Suppressor macrophage treated with lipopolysaccharide for 1 hour (primary cell): Measurements from ENCODE around the gene TRIM72.
"Not testable (repeated sequence)": the region's sequence is repeated elsewhere in the genome, so short reads cannot be mapped to it uniquely, and the experiment has no call there.

ENCODE experiments used
- DNase-seq, 3 donors: peaks; one replicate each; pipeline ENCODE4 v3.0.0-alpha.2; 2020 to 2022

The TRIM72 gene

DNA sequence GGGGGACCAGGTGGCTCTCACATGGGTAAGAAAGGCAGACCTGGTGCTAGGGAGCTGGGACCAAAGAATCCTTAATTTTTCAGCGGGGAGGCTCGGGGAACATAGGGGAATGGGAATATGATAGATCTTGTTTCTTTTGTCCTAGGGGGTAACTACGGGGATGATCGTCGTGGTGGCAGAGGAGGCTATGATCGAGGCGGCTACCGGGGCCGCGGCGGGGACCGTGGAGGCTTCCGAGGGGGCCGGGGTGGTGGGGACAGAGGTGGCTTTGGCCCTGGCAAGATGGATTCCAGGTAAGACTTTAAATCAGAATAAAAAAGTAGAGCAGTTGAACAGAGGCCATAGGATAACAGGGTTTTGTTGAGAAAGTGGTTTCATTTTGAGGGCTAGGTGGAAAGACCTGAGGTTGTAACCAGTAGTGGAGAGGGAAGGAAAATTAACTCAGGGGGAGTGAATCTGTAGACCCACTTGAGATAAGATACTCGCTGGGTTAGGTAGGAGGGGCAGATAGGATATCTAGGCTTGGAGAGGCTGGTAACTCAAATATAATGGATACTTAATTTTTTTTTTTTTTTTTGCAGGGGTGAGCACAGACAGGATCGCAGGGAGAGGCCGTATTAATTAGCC is 23.0 kb upstream of the TRIM72 start:
- DNase-seq = no peak

DNA sequence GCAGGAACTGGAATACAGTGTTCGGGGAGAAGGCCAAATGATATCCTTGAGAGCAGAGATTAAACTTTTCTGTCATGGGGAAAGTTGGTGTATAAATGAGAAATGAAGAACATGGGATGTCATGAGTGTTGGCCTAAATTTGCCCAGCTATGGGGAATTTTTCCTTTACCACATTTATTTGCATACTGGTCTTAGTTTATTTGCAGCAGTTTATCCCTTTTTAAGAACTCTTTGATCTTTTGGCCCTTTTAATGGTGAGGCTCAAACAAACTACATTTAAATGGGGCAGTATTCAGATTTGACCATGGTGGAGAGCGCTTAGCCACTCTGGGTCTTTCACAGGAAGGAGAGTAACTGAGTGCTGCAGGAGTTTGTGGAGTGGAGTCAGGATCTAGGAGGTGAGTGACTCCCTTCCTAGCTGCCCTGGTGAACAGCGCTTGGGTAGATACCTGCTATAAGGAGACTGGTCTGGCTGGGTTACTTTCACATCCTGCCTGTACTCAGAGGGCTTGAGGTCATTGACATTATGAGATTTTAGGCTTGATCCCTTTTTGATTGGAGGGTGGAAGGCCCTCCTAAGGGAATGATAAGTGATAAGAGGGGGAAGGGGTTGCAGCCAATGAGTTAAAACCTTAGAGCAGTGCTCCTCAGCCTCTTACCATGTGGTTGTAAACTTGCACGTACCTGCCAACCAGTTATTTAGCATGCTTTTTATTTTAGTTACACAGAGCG is 22.1 kb upstream of the TRIM72 start:
- no peak for DNase-seq

DNA sequence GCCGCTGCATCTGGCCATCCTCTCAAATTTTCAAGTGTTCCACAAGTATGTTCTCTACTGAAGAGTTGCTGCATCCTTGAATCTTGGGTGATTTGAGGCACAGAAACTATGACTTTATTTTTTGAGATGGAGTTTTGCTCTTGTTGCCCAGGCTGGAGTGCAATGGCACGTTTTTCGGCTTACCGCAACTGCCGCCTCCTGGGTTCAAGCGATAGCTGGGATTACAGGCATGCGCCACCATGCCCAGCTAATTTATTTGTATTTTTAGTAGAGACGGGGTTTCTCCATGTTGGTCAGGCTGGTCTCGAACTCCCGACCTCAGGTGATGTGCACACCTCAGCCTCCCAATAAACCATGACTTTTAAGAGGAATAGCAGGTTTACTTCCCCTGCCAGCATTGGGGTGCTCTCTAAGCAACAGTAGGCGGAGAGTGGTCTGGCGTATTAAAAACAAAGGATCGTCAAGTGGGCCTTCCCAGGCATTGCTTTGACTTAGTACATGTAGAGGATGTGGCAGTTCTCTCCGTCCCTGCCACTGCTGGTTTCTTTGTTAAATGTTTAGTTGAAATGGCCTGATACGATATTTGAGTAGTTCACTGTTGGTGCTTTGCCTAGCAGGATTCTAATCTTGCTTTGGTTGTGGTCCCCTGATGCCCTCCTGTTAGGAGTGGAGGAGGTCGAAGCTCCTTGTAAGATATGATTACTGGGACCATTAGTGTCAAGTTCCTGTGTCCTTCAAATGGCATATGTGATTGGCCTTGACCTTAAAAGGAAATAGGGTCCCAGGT is 20.9 kb upstream of the TRIM72 start:
- DNase-seq = no peak

DNA sequence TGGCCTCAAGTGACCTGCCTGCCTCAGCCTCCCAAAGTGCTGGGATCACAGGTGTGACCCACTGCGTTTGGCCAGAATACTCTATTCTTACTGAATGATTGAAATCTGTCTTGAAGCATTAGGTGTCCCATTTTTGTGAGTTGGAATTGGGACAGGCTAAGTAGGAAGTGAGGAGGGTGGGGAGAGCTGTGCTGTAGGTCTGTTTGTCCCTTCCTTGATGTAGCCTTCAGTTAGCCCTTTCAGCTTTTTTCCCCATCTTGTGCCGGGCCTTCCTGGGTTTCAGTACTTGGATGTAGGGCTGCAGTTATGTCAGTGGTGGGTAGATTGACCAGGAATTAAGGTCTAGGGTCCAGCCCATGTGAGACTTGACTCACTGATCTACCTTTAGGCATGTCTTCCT is 20.0 kb upstream of the TRIM72 start:
- DNase-seq = no peak

DNA sequence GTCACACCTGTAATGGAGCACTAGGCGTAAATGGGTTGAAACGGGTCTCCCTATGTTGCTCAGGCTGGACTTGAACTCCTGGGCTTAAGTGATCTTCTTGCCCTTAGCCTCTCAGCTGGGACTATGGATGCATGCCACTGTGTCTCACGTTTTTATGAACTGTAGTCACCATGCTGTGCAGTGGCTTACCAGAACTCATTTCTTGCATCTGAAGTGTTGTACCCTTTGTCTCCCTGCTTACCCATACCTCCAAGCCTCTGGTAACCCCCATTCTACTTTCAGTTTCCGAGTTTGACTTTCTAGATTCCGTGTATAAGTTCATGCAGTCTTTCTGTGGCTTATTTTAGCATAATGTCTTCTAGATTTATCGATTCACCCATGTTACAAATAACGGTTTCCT is 19.0 kb upstream of the TRIM72 start:
- no peak for DNase-seq

DNA sequence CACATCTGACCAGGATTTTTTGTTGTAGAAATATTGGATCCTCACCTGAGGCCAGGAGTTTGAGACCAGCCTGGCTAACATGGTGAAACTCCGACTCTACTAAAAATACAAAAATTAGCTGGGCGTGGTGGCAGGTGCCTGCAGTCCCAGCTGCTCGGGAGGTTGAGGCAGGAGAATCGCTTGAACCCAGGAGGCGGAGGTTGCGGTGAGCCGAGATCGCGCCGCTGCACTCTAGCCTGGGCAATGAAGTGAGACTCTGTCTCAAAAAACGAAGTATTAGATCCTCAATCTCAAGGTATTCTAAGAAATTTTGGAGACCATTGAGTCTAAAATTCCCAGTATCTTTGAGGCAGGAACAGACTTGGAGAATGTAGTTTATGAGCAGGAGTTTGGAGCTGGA is 18.1 kb upstream of the TRIM72 start:
- not testable (repeated sequence) for DNase-seq

DNA sequence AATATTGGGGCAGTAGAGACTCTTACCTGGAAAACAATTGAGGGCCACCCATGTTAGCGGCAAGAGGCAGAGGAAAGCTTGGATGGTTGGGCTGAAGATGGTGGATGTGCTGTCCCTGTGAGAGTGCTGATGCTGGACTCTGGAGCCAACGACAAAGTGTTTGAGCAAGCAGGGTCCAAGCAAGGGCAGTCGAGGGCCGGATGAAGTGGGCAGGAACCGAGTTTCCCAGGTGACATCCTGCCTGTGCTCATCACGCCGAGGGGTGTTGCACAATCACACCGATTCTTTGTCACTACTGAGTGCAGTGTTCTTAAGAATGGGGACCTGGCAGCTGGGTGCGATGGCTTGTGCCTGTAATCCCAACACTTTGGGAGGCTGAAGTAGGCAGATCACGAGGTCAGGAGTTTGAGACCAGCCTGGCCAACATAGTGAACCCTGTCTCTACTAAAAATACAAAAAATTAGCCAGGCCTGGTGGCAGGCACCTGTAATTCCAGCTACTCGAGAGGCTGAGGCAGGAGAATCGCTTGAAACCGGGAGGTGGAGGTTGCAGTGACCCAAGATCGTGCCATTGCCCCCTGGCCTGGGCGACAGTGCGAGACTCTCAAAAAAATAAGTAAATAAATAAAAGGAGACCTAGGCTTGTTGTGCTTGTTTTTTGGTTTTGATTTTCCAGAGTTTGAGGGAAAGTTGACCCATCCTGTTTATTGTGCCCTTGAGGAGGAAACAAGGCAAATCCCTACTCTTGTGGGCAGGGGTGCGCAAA is 17.4 kb upstream of the TRIM72 start:
- DNase-seq = peak in 1 of 3 donors; percentile 15

DNA sequence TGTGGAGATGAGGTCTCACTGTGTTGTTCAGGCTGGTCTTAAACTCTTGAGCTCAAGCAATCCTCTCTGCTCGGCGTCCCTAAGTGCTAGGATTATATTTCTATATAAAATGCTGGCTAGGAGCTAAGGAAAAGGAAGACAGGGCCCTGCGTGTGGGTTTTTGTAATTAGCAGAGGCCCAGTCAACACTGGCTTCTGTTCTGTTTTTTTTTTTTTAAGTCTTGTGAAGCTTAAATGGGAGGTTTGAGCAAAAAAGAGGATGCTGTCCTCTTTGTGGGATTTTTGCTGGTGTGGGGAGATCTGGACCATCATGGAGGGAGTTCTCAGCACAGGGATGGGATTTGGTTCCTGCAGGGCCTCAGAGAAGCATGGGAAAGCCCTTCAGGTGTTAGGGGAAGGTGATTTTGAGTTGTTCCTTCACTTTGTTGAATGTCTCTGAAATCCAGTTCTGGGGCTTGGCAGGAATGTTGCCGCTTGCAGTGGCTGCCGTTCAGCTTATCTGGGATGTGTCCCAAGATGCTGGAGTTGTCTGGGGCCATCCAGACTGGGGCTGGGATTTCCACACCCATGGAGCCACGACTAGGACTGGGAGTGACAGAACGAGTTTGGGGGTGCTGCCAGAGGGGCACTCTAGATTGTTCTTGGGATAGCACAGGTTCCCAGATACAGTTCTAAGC is 15.6 kb upstream of the TRIM72 start:
- DNase-seq = peak in 2 of 3 donors; percentile 25 to 42

DNA sequence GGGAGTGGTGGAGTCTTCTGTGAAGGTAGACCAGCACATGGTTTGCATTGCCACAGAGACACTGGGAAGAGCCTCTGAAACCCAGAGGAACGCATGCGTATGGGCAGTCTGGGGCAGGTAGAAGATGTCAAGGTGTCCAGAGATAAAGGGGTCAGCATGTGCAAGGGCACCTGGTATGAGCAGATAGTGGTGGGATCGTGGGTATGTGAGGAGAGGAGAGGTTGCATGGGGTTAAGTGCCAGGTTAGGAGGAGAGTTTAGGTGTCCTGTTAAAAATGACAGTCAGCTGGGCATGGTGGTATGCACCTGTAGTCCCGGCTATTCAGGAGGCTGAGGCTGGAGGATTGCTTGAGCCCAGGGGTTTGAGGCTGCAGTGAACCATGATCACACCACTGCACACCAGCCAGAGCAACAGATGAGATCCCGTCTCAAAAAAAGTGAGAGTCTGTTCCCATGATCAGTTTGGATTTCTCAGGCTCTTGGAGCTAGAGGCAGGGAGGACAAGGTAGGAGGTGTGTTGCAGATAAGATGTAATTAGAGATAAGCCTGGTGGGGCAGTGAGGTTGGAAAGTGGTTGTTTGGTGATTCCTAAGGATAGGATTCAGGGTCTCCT is 14.4 kb upstream of the TRIM72 start:
- no peak for DNase-seq

DNA sequence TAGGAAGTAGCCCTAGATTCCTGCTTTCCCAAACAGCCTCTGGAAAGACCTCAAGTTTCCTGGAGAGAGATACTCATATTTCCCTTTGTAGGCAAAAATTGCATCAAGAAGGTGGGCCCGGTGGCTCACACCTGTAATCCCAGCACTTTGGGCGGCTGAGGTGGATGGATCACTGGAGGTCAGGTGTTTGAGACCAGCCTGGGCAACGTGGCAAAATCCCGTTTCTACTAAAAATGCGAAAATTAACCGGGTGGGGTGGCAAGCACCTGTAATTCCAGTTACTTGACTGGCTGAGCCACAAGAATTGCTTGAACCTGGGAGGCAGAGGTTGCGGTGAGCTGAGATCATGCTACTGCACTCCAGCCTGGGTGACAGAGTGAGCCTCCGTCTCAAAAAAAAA is 13.8 kb upstream of the TRIM72 start:
- DNase-seq = not testable (repeated sequence)

DNA sequence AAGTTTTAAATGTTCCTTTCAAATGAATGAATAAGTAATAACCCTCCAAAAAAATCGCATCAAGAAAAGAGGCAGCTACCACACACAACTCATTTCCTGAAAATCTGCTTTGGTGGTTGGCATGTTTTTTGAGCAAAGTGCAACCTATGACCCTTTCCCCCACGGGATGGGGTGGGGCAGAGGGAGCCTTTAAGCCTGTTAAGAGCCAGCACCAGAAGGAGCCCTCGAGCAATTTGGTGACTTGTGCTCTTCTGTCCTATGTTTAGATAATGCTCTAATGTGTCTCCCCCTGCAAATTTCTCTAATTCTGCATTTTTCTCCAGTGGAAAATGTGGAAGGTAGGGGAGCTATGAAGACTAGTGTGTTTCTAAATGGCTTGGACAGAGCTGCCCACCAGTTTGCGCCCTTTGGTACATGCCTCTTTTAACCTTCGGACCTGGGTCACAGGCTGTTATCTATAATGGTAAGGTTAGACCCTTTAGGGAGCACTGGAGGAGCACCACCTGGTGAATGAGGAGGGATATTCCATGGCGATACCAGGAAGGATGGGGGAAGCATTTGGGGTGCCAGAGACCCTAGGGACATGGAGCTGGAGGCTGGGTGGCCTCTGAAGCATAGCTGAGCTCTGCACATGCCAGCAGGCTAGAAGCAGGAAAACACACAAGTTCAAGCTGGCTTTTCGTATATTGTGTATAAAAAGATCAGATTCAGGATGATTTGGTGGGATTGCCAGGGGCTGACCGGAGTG is 12.9 kb upstream of the TRIM72 start:
- peak; percentile 53 to 66 (median 62) for DNase-seq

DNA sequence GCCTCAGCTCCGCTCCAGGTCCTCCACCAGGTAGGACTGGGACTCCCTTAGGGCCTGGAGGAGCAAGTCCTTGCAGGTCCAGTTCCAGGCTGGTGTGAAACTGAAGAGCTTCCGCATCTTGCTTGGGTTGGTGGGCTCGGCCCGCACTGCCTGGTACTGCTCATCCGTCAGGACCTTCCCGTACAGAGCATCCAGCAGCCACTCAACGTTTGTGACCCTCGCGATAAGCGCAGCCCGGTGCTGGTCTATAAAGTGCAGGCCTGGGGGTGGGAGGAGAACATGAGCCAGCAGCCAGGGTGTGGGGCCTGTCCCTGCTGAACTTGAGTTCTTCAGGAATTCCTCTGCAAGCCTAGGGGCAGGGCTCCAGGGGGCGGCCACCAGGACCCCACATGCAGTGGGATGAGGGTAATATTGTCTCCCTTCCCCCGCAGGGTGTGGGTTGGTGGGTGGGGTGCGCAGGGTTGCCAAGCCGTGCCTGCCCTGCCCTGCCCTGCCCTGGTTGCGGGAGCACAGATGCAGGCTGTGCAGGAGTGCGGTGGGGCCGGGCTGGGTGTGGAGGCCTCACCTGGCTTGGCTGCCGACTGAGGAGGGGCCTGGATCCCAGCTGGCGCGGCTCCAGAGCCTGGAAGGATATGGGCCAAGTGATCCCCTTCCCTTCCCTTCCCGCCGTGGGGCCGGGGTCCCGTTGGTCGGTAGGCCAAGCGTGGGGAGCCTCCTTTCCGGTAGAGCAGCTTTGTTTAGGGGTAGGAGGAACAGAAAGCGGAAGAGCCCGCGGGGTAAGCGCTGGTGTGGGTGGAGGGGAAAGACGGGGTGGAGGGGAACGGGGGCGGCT is 12.1 kb upstream of the TRIM72 start:
- peak; percentile 74 to 85 (median 75) for DNase-seq

DNA sequence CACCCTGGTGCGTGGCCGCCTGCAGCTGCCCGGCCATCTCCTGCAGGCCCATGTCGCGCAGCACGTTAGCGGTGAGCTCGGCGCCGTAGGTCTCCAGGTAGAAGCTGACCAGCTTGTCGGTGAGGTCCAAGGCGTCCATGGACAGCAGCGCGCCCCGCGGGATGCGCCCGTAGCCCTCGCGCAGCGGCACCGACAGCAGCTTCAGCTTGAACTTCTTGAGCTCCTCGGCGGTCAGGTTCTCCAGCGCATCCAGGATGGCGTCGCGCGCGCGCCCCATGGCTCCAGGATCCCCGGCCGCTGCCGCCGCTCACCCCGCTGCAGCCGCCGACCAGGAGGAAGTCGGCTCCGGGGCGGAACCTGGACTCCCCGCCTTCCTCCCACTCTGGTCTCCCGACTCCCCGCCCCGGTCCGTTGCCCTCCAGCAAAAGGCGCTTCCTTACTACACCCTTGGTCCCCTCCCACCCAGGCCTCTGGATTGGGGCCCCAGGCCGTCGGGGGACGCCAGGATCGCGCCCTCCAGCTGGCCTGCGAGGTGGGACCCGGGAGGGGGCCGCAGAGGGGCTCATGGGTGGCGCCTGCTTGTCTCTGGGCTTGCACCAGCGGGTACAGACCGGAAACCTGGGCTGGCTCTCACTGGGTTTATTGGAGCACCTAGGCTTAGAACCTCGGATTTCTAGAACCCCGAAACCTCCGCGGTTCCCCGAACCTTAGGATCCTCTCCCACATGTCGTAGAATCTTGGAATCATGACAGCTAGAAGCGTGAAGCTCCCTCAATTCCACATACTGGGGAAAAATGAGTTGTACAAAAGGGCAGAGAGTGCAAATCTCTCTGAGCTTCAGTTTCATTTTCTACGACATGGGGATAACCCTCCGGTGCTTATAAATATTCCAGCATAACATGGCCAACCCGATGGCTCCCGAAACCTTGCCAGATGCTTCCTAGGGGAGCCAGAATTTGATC is 11.2 kb upstream of the TRIM72 start, which contains the start of gene PYCARD:
TSS of gene PYCARD (minus strand) at position 347 of the 962 bp plus-strand sequence. CDS start at position 277, 70 bp downstream.
- peak; percentile 79 to 90 (median 83) for DNase-seq

DNA sequence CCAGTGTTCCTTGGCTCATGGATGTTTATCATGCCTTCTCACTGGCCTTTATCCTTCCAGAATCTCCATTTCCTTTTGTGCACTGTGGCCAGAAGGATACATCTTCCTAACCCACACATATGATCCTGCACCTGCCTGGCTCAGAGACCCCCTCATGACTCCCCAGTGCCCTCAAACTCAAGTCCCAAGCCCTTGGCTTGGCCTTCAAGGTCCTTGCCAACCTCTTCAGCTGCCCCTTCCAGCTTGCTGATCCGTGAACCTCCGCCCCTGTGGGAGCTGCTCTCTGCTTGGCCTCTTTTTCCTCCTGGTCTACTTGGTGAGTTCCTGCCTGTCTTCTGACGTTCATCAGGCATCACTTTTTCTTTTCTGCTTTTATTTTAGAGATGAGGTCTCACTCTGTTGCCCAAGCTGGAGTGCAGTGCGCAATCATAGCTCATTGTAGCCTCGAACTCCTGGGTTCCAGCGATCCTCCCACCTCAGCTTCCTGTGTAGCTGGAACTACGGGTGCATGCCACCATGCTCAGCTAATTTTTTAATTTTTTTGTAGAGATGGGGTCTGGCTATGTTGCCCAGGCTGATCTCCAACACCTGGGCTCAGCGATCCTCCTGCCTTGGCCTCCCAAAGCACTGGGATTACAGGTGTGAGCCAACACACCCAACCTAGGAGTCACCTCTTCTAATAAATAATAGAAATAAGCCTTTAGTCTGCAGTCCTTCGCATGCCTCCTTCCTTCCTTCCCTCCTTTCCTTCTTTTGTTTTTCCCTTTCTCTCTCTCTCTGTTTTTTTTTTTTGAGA is 8.8 kb upstream of the TRIM72 start:
- no peak for DNase-seq

DNA sequence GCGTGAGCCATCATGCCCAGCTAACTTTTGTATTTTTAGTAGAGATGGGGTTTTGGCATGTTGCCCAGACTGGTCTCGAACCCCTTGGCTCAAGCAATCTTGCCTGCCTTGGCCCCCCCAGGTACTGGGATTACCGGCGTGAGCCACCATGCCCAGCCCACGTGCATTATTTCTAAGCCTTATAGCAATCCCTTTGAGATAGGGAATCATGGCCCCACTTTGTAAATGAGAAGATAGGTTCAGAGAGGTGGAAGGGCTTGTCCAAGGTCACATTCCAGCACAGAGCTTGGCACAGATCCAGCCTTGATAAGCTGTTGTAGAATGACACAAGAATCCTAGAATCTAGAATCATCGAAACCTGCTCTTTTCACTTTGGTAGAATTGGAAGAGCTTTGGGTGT is 7.1 kb upstream of the TRIM72 start:
- no peak for DNase-seq

DNA sequence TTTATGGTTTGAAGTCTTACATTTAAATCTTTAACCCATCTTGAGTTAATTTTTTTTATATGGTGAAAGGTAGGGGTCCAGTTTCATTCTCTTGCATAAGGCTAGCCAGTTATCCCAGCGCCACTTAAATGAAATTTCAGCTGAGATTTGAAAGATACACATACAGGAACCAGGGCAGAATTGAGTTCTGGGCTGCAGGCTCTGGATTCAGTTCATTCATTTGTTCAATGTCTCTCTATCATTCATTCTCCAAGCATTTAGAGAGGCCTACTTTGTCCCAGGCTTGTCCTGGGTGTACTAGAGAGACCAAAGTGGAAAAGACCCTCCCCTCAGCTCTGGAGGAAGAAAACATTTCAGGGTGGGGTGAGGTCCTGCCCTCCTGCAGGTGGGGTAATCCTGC is 577 bp upstream of the TRIM72 start:
- DNase-seq = no peak

DNA sequence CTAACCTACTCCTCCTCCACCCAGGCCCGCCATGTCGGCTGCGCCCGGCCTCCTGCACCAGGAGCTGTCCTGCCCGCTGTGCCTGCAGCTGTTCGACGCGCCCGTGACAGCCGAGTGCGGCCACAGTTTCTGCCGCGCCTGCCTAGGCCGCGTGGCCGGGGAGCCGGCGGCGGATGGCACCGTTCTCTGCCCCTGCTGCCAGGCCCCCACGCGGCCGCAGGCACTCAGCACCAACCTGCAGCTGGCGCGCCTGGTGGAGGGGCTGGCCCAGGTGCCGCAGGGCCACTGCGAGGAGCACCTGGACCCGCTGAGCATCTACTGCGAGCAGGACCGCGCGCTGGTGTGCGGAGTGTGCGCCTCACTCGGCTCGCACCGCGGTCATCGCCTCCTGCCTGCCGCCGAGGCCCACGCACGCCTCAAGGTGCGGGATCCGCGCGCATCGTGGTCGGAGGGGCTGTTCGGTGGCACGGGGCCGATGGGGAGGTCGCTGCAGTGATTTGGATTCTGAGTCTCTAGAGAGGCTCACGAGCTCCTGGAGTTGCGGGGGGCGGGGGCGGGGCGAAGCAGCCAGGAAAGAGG is 878 bp downstream of the TRIM72 start:
- peak in 1 of 3 donors; percentile 34 for DNase-seq
